HG03460 (cell line): ENCODE results near the gene PDE6A.

Experiments
- ATAC-seq: cut with Tn5 transposase; IDR thresholded peaks from one replicate; pipeline ENCODE4 v1.9.1; 2021; ENCODE audit not compliant: unreplicated experiment

The PDE6A gene

DNA sequence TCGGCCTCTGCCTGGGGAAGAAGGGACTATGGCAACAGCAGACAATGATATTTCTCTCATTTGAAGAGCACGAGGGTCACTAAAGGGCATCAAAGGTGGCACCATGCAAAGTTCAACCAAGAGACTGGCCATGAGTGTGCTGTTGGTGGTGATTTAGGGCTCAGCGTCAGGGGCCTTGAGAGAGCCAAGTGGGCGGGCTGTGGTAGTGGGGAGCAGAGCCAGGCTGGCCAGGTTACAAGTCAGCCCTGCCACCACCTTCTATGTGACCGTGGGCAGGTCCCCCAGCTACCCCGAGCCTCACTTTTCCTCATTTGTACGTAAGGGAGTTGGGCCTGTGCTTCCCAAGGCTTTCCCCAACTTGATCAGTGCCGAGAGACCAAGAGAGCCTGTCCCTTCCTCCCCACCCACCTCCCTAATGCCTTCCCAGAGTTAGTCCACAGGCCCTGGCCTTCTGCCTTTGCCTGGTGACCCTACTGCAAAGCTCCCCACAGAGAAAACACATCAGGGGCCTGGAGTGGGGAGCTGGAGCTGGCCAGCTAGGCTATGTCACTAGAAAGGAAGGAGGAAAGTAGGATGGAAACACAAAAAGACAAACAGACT, 104.3 kb downstream of the PDE6A start:
- no peak for ATAC-seq

DNA sequence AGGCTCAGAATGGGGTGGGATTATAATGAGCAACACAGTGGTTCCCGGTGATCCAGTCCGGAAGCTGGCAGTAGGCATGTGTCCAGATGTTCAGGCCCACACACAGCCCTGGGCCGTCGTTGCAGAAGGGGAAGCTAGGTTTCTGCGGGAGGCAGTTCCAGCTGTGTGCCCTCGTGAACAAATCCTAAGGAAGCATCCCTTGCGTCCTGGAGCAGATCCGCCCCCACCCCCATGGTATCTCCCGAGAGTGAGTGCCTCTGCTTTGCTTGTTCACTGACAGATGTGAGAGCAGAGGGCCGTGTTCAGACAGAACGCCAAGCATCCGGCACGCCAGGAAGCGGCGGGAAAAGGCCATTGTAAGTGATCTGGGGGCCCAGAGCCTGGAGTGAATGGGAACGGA, 104.8 kb downstream of the PDE6A start:
- no peak for ATAC-seq

DNA sequence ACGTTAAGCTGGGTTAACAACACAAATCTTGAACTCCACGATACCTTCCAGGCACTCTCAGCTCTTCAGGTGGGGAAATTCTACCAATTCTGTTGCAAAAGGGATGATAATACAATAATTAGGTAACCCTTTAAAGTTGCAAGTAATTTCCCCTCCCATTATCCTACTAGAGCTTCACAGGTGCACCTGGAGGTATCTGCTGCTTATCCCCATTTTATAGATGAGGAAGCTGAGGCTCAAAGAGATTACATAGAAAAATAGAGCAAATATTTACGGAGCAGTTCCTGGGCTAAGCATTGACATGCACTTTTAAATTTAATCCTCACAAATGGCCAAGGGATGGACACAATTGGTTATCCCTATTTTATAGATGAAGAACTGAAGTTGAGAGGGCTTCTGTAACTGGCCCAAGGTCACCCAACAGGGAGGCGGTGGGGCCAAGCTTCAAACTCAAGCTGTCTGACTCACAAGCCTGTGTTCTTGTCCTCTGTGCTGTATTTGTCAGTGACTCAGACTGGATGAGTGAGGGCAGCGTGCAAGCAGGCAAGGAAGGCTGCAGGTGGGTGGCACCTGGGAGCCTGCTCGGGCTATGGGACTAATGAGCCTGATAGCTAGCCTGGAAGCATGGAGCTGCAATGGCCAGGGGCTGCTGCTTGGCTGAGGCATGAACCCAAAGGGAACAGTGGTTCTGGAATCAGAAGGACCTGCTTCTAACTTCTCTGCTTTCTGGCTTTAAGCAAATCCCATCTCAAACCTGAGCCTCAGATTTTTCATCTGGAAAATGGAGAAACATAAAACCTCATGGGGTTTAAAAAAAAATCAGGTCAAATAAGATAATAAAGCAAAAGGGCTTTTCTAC, 105.5 kb downstream of the PDE6A start:
- no peak for ATAC-seq

DNA sequence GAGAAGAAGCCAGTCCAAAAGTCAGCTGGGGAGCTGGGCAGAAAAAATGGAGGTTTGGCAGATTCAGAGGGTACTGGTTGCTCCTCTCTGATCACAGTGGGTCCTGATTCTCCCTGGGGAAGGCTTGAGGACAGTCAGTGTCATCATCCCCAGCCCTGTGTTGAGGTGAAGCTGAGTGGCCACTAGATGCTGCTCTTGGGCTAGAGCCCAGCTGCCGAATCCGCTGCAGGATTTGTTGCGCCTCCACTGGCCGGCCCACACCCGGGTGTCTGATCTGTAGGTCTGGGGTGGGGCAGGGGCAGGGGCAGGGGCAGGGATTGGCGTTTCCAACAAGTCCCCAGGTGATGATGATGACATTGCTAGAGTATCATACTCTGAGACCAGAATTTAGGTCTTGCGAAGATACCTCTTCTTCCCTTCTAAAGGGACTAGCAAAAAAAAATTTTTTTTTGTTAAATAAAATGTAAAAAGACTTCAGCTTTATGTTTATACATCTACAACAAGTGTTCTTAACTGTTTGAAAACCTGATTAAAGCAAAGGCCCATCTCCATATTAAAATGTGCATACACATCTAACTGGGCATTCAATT, 106.8 kb downstream of the PDE6A start:
- no peak for ATAC-seq

DNA sequence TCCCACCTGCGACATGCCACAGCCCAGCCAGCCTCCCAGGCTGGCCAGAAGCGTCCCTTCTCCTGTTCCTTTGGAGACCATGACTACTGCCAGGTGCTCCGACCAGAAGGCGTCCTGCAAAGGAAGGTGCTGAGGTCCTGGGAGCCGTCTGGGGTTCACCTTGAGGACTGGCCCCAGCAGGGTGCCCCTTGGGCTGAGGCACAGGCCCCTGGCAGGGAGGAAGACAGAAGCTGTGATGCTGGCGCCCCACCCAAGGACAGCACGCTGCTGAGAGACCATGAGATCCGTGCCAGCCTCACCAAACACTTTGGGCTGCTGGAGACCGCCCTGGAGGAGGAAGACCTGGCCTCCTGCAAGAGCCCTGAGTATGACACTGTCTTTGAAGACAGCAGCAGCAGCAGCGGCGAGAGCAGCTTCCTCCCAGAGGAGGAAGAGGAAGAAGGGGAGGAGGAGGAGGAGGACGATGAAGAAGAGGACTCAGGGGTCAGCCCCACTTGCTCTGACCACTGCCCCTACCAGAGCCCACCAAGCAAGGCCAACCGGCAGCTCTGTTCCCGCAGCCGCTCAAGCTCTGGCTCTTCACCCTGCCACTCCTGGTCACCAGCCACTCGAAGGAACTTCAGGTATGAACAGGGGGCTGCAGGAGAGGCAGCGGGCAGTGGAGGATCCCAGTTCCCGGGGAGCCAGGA, 108.0 kb downstream of the PDE6A start:
- ATAC-seq = no peak

DNA sequence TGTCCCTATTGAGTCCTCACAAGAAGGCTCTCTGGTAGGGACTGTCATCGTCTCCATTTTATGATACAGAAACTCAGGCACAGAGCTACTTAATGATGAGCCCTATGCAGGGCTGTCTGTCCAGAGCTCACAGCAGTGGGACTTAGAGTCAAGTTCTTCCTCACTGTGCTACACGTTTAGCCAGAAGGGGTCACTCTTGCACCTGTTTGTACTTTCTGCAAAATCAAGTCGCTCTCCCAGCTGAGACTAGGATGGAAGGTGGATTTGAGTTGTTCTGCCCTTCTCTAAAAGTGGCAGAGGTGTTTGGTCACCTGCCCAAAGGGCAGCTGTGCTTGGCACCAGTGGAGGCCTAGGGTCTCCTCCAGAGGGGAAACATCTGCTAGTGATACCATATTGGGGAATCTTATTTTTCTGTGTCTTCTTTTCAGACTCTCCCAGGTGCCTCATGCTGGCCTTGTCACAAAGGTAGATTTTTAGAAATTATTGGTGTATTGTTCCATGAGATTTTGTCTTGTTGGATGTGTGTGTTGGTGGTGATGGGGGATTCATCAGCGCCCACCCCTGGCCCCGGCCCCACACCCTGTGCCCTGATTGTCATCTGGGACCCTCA, 110.2 kb downstream of the PDE6A start:
- no peak for ATAC-seq

DNA sequence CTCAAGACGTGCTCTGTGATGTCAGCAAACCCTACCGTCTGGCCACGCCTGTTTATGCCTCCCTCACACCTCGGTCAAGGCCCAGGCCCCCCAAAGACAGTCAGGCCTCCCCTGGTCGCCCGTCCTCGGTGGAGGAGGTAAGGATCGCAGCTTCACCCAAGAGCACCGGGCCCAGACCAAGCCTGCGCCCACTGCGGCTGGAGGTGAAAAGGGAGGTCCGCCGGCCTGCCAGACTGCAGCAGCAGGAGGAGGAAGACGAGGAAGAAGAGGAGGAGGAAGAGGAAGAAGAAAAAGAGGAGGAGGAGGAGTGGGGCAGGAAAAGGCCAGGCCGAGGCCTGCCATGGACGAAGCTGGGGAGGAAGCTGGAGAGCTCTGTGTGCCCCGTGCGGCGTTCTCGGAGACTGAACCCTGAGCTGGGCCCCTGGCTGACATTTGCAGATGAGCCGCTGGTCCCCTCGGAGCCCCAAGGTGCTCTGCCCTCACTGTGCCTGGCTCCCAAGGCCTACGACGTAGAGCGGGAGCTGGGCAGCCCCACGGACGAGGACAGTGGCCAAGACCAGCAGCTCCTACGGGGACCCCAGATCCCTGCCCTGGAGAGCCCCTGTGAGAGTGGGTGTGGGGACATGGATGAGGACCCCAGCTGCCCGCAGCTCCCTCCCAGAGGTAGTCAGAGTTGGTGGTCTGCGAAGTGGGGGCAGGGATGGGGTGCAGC, 111.3 kb downstream of the PDE6A start:
- no peak for ATAC-seq

DNA sequence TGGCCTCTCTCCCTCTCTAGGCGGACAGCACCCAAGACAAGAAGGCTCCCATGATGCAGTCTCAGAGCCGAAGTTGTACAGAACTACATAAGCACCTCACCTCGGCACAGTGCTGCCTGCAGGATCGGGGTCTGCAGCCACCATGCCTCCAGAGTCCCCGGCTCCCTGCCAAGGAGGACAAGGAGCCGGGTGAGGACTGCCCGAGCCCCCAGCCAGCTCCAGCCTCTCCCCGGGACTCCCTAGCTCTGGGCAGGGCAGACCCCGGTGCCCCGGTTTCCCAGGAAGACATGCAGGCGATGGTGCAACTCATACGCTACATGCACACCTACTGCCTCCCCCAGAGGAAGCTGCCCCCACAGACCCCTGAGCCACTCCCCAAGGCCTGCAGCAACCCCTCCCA, 112.0 kb downstream of the PDE6A start:
- ATAC-seq = no peak

DNA sequence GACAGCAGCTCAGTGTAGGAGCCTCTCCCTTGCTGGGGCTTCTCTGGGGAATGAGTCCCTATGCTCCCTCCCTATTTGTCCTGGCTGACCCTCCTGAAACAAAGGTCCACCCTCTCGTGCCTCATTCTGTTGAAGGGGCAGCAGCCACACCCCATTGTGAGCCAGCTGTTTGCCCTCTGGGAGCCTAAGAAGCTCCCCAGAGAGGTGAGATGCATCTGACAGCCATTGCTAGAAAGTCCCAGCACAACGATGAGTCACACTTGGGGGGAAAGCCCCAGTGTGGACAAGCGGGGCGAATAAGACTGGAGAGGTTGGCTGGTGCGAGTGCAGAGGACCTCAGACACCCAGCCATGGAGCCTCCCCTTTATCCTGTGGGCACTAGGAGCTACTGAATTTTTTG, 113.1 kb downstream of the PDE6A start:
- peak; percentile 85 for ATAC-seq

DNA sequence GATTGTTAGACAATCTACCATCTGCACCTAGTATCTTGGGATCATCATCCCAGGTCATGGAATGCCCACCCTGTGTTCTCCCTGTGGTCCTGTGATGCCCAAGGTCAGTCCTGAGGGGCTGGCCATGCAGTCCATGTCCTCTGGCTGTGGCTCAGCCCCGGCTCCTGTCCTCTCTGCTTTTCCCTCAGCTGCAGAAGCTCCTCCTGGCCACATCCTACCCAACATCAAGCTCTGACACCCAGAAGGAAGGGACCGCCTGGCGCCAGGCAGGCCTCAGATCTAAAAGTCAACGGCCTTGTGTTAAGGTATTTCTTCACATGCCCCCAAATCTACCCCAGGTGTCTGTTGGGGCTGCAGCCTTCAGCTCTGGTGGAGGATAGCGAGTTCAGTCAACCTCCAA, 114.0 kb downstream of the PDE6A start:
- ATAC-seq = no peak

DNA sequence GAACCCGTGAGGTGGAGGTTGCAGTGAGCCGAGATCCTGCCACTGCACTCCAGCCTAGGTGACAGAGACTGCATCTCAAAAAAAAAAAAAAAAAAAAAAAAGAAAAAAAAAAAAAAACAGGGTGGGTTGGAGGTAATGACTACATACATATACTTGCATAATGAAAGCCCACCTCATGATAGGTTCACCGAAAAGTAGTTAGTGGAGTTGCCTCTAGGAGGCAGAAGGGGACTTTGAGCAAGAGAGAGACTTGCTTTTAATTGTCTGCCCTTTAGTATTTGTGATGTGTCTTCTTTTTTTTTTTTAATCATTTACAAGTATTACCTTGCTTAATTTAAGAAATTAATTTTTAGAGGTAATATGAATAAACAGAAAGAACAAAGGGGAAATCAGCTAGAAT, 114.6 kb downstream of the PDE6A start:
- no peak for ATAC-seq

DNA sequence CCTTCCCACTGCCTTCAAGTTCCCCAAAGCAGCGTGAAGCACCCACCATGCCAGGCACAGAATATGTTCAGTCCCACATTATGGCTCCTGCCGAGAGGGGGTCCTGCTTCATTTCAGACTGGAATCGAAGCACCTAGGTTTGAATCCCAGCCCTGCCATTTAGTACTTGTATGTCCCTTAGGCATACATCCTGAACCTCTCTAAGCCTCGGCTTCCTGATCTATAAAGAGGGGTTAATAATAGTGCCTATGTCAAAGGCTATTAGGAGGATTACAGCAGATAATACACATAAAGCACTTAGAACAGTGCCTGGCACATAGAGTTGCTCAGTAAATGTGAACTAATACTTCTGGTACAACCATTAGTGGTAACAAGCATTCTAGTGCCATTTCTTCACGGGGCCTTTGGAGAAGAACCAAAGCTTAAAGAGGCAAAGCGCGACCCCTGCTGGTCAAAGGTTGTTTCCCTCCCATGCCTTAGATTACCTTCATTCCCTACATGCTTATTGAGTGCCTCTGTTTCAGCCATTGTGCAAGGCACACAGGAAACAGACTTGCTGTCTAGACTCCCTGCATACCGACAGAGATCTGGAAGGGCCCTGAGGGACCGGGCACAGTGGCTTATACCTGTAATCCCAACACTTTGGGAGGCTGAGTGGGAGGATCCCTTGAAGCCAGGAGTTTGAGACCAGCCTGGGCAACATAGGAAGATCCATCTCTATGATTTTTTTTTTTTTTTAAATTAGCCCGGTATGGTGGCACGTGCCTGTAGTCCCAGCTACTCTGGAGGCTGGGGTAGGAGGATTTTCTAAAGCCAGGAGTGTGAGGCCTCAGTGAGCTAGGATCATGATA, 116.2 kb downstream of the PDE6A start:
- peak; percentile 46 for ATAC-seq

DNA sequence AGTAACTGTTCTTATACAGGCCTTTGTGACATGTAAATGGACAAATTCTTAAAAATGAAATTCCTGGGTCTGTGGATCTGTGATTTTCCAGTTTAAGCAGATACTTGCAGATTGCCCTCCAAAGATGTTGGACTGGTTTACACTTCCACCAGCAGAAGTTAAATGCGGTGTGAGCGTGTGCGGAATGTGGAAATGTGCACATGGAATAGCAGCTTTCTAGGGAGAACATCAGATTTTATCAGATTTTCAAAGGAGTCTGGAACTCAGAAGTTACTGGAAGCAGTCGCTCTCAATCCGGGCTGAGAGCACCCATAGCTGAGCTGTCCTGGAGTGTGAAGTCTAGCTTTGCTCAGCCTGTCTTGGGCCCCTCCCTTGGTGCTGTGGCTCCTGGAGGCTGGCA, 117.0 kb downstream of the PDE6A start:
- ATAC-seq = no peak

DNA sequence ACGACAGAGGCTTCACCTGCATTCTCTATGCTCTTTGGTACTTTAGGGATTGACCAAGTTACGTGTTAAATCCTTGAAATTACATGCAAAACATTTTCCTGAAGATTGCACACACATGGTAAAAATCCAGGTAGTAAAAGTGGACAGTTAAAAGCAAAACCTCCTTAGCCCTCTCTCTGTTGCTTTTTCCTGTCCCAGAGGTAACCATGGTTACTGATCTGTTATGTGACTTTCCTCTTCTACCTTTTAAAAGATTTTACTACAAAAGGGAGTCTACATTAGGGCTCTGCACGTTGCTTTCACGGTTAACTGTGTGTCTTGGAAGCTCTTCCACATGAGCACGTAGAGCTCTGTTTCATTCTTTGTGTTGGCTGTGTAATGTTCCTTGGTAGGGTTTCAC, 117.5 kb downstream of the PDE6A start:
- ATAC-seq = no peak

DNA sequence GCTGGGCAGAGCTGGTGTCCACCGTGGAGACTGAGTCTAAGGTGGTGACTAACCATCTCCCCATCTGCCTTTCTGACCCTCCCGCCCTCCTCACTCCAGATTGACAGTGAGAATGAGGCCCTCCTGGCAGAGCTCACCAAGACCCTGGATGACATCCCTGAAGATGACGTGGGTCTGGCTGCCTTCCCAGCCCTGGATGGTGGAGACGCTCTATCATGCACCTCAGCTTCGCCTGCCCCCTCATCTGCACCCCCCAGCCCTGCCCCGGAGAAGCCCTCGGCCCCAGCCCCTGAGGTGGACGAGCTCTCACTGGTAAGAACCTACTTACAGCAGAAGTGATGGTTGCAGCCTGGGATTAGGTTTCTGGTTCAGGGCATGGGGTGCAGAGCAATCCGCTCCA, 118.0 kb downstream of the PDE6A start:
- no peak for ATAC-seq

DNA sequence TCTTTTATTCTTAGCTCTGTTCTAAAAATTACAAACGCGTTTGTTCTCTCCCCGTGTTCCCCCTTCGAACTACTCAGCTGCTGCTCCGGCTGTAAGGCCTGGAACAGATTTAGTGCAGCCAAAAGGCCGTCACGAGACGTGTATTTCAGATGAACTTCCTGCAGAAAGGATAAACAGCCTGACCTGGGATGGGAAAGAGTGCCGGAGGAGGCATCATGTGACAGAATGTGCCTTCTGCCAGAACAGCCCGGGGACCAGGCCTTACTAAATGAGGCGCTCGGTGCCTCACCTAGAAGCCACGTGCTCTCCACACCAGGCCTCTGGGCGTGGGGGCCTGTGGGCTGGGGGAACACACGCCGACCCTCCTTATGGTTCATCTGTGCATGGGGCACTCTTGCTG, 119.7 kb downstream of the PDE6A start:
- no peak for ATAC-seq

DNA sequence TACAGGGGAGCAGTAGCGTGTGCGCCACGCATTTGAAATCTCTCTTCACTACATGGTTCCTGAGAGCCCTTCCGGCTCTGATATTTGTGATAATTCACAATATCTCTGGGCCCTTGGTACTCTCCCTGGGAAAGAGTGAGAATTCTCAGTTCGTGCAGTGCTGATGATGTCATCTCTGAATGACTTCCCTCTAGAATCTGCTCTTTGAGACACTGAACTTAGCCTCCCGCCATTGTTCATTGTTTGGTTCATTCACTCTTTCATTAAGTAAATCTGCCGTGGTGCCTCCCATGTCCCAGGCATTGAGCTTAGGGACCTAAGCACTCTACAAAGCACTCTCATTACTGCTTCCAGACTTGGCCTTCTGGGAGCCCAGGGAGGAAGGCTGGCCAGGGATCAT, 120.5 kb downstream of the PDE6A start:
- ATAC-seq = no peak

DNA sequence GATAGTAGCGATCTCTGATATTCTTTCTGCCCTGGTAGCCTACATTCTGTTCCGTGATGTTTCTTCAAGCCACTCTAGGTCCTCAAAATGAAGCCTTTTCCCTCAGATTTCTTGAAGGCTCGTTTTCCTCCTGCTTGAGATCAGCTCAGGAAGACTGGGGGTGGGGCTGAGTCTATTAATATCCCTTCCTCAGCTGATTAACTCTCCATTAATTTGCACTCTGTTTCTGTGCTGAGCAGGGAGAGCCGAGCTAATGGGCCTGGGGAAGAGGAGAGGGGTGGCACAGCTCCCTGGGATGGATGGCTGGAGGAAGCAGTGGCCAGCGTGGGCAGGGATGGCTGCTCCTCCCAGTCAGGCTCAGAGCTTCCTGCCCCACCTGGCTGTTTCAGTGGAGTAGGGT, 121.2 kb downstream of the PDE6A start:
- no peak for ATAC-seq

DNA sequence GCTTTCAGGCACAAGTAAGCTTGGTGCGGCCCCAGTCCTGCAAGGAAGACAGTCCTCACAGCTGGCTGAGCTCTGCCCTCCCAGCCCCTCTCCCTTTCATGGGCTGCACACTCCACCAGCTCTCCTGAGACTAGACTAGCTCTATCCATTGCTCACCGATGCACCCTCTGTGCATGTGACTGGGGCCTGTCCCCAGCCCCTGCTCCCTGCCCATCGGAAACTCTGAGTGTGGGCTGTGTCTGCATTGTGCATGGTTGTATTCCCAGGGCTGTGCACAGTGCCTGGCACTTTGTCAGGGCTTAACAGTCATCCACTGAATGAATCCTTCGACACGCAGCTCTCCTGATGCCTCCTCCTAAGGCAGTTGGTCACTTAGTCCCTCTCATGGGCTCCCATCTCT, 122.3 kb downstream of the PDE6A start:
- no peak for ATAC-seq
